HG02943 (cell line): ENCODE measurements around the gene PWWP2B.

Experiments used
- ATAC-seq: cut with Tn5 transposase; IDR thresholded peaks from one replicate; pipeline ENCODE4 v1.9.1; 2021; ENCODE audit warnings: mild to moderate bottlenecking, low read depth, moderate library complexity; ENCODE audit not compliant: unreplicated experiment

PWWP2B gene

DNA sequence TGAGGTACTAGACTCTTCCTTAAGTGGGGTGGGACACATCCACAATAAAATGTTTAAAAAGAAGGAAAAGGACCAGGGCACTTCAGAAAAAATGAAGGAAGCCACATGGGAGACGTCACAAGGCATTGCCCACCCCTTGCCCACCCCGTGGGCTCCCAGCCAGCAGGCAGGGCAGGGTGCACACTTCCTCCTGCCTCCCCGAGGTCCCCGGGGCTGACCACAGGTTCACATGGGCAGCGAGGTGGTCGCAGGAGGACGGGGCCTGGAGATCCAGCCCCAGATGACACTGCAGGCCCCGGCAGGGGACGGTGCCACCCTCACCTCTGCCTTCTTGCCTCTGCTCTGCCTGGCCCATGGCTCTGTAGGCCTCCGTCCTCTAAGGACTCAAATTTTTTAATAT is 45.6 kb downstream of the PWWP2B start:
- no peak for ATAC-seq

DNA sequence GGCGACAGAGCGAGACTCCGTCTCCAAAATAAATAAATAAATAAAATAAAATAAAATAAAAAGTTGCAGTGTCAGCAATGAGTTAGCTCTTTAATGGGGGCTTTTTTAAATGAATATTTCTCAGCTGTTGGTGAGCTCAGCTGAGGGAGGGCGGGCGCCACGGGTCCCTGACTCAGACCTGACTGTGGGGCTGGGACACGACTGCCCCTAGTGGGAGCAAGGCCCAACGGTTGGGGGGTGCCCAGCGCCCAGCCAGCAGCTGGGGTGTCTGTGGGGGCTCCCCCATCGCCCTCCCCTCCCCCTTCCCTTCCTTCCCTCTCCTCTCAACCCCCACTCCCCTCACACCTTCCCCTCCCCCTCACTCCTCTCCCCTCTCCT is 46.6 kb downstream of the PWWP2B start:
- no peak for ATAC-seq

DNA sequence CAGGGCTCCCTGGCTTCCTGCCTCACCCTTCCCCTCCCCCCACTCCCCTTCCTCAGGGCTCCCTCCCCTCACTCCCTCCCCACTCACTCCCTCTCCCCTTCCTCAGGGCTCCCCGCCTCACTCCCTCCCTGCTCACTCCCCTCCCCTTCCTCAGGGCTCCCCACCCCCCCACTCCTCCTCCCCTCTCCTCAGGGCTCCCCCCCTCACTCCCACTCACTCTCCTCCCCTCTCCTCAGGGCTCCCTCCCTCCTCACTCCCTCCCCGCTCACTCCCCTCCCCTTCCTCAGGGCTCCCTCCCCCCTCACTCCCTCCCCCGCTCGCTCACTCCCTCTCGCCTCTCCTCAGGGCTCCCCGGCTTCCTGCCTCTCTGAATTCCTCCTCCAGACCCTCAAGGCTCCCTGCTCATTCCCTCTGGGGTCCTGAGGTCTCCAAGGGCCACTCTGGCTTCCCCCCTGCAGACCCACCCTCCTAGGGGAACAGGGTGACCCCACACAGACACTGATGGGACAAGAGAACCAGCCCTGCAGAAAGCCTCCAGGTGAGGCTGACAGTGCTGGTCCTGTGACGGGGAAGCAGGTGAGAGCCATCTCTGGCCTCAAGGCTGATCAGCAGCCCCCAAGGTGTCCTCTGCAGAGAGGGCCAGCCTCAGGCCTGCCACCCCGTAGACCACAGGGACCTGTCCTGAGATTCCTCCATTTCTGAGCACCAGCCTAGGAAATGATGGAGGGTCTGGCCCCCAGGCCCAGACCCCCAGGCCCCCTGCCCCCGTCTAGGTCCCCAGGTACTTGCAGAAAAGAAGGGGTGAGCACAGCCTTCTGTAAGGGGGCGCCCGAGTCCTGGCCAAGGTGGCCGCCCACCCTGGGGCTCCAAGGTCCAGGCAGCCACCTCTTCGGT is 47.2 kb downstream of the PWWP2B start:
- ATAC-seq = no peak

DNA sequence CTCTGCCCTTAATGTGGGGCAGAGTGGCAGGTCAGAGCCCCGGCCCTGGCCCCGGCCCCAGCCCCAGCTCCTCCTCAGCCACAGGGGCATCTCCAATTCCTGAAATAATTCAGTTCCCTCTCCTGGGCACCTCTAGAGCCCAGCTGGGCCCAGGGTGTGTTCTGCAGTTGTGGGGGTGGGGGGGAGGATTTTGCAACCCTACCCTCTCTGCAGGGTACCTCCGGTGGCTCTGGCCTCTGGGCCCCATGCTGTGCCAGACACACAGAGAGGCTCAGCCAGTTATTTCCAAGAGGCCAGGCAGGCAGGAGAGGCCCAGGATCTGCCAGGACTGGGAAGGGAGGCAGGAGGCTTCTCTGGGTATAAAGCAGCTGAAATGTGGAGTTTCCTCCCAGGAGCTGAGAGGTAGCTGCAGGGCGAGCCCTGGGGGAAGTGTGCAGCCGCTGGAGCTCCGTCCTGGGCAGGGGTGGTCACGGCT is 47.9 kb downstream of the PWWP2B start:
- ATAC-seq = no peak

DNA sequence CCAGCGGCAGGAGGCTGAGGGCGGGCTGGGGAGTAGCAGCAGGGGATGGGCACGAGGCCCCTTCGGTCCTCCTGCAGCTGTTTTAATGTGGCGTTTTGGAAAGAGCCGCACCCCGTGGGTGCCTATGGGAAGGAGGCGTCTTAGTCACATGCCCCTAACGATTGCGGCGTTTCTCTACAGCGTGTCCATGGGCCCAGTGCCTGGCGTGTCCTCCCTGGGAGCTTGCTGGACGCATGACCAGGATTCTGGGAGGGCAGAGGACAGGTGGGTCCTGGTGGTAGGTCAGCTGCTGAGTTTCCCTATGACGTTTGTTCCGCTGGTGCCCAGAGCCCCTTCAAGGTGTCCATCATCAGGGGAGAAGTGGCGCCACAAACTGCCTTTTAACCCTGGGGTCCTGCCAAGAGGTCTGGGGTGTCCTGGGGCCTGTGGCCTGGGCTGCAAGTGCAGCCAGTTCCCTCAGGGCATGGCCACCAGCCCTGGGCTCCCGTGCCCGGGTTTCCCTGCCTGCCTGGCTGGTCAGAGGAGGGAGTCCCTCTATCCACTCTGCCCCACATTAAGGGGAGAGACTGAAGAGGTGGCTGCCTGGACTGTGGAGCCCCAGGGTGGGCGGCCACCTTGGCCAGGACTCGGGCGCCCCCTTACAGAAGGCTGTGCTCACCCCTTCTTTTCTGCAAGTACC is 48.7 kb downstream of the PWWP2B start:
- no peak for ATAC-seq

DNA sequence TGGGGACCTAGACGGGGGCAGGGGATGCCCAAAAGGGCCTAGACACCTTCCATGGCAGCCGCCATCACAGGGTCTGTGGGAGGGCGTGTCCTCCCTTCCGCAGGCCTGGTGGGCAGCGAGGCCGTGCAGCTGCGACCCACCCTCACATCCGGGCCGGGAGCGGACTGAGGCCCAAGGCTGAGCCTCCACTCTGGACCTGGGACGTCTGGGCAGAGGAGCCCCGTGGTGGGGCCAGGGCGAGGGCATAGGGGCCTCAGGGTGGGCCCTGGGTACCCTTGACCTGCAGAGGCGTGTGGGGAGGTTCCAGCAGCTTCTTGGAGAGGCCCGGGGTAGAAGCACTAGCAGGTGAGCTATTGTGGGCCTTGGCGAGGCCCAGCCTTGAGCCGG is 49.2 kb downstream of the PWWP2B start:
- no peak for ATAC-seq

DNA sequence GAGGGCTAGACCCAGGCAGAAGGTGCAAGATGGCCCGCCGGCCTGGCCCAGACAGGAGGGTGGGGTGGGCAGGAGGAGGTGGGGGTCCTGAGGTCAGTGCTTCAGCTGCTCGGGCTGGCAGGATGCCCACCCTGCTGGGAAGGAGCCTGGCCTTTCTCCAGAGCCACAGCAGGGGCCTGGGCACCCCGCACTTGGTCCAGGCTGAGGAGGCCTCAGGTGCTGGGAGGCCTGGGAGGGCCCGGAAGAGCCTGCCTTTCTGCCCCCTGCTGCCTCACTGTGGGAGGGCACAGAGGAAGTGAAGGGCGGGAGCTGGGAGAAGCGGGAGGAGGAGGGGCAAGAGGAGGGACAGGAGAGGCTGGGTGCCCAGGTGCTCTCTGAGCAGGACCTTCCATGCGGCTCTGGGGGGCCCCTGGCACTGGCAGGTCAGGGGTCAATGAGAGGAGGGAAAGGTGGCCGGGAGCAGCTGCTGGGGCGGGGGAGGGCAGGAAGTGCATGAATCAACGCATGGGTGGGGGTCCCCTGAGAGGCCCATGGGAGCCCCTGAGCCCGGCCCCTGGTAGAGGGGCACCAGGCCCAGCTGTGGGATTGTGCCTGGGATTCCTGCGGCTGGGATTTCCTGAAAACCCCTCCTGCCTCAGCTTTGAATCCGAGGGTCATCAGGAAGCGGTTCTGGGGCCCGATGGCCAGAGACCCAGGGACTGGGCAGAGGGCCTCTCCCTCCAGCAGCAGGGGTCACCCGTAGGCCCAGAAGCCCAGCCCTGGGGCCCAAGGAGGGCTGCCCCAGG is 49.9 kb downstream of the PWWP2B start:
- ATAC-seq = no peak

DNA sequence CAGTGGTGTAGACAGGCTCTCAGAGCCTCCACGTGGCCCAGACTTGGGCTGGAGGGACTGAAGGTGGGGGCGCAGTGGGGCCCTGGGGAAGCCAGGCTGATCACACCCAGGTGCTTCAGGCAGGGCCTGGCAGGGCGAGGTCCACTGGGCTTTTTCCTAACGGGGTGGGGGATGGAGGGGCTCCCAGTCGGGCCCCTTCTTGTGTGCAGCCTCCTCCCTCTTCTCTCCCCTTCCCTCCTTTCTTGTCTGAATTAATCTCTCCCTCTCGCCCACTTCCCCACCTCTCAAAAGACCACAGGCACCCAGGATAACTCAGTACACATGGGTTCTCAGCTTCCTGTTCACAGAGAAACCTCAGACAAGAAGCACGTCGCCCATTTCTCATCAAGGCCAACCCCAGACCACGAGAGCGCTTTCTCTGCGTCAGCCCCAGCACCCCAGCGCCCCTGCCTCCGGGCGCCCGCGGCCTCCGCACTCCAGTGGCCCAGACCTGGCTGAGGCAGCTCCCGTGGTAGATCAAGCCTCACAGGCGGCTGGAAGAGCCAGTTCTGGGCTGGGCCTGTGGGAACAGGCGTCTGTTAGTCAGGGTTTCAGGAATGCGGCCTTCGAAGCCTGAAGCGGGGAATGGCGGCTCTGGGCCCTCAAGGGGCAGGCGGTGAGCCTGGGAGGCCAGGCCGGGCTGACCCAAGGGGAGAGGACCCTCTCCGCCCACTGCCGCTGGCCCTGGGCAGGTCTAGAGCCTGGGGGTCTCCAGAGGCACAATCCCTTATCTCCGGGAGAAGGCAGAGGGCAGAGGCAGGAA is 50.6 kb downstream of the PWWP2B start:
- no peak for ATAC-seq

DNA sequence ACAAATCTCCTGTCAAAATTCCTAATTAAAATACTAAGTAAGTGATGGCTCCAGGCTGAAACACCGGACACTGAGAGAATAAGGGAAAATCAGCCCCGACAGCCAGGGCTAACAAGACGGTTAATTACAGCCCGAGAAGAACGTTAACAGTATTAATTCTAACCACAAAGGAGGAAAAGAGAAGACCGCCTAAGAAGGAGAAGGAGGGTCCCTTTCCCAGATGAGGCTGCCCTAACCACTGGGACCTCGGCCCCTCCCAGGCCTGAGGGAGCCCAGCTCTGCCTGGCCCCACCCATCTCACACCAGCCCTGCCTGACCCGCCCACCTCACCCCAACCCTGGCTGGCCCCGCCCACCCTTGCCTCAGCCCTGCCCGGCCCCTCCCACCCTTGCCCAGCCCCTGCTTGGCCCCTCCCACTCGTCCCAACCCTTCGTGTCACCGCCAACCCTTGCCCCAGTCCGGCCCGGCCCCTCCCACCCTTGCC is 51.3 kb downstream of the PWWP2B start:
- peak; percentile 38 for ATAC-seq

DNA sequence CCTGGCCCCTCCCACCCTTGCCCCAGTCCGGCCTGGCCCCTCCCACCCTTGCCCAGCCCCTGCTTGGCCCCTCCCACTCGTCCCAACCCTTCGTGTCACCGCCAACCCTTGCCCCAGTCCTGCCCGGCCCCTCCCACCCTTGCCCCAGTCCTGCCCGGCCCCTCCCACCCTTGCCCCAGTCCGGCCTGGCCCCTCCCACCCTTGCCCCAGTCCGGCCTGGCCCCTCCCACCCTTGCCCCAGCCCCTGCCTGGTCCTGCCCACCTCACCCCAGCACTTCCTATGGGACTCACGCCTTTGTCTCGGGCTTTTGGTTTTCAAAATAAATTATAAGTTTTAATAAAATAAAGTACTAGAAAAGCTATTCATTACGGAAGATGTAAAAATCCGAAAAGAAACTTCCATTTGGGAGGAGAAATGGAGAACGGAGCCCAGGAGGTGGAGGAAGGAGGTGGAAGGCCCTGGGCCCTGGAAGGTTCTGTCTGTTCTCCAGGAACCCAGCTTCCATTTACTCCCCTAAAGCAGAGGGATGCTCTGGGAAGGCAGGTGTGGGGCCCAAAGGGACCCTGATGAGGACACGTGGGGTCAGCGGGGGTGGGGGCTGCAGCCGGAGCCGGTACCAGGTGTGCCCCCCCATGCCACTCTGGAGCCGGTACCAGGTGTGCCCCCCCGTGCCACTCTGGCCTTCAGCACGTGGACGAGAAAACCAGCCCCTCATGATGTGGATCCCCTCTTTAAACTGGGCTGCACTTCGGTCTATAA is 52.2 kb downstream of the PWWP2B start:
- no peak for ATAC-seq

DNA sequence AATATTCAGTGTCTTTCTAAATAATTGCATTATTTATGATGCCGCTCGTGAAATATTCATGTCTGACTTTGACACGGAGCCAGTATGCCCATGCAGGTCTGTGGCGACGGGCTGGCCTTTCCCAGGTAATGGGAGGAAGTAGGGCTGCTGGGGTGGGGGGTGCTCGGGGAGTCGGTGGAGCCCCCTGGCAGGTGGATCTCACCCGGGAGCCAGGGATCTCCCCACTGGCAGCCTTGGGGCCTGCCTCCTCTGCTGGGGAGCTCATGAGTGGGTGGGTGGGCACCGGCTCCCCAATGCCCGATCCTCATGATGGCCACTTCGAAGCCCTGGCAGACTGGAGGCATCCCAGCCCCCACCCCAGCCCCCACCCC is 52.8 kb downstream of the PWWP2B start:
- no peak for ATAC-seq

DNA sequence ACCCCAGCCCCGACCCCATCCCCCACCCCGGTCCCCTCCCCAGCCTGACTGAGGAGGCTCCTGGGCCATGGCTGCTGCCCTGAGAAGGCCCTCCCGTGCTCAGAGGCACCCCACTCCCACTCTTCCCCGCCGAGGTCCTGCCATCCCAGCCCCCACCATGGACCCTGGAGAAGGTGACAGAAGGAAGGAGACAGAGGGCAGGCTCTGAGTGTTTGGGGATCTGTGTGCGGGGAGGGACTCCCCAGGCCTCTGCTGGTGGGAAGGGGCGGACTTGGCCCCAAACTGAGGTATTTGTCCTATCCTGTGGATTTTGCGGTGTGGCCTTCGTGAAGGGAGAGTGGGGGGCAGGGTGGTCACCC is 53.4 kb downstream of the PWWP2B start:
- no peak for ATAC-seq

DNA sequence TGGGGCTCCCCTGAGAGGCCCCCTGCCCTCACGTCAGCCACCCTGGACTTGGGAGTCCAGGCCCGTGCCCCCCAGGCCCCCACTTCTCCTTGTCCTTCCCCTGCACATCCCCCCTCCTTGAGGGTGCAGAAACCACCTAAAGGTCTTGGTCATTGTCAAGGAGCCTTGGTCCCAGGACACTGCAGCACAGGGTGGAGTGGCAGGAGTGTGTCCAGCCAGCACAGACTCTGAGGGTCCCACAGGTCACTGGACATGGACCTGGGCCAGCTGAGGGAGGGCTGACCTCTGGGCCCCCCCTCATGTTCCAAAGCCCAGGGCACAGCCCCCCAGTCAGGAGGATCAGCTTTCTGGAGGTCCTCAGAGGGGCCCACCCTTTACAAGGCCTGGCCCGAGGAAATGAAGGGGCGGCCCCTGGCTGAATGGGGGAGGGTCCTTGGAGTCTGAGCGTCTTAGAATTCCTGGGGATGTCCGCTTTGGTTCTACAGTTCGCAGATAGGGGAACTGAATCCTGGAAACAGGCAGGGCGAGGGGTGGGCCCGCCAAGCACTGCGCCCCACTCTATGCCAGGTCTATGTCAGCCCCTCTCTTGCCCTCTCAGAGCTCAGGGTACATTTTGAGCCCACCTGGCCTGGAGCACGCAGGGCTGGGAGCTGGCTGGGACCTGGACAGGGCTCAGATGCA is 54.0 kb downstream of the PWWP2B start:
- ATAC-seq = no peak

DNA sequence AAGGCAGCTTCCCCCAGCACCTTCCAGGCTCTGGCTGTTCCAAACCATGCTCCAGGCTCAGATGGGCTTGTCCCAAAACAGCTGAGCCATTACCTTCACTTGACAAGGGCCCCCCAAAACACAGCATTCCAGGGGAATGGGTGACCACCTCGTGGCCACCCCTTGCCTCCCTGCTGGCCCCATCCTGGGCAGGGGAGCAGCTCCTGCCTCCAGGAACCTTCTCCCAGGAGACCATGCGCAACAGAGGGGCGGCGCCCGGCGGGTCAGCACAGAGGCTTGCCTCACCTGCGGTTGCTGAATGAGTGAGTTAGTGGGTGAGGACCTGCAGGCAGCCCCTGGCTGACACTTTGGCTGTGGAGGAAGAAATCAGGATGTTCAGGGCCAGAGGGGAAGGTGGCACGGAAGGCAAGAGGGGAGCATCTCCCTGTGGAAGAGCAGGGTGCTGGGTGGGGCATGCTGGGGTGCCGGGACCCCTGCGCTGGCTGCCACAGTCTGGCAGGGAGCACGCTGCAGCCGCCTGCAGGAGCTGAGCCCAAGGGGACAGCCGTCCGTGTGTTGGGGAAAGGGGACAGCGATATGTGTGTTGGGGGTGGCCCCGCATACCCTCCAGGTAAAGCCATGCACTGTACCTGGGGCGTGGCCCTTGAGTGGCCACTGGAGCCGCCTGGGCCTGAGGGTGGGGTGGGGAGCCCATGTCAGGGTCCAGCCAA is 54.7 kb downstream of the PWWP2B start:
- no peak for ATAC-seq

DNA sequence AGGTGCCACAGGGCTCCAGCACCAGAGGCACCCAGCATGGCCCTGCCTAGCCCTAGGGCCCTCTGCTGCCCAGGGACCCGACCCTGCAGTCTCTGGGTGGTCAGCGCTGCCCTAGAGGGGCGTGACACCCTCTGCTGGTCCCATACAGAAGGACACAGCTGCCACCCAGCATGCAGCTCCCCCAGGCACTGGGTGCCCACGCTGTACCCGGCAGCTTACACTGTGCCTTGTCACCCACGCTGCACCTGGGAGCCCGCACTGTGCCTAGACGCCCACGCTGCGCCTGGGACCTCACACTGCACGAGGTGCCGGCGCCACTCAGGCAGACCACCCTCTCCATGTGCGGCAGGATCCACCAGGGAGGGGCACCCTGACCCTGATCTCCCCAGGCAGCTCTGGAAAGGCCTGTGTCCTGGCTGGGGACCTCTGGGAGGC is 55.2 kb downstream of the PWWP2B start:
- no peak for ATAC-seq

DNA sequence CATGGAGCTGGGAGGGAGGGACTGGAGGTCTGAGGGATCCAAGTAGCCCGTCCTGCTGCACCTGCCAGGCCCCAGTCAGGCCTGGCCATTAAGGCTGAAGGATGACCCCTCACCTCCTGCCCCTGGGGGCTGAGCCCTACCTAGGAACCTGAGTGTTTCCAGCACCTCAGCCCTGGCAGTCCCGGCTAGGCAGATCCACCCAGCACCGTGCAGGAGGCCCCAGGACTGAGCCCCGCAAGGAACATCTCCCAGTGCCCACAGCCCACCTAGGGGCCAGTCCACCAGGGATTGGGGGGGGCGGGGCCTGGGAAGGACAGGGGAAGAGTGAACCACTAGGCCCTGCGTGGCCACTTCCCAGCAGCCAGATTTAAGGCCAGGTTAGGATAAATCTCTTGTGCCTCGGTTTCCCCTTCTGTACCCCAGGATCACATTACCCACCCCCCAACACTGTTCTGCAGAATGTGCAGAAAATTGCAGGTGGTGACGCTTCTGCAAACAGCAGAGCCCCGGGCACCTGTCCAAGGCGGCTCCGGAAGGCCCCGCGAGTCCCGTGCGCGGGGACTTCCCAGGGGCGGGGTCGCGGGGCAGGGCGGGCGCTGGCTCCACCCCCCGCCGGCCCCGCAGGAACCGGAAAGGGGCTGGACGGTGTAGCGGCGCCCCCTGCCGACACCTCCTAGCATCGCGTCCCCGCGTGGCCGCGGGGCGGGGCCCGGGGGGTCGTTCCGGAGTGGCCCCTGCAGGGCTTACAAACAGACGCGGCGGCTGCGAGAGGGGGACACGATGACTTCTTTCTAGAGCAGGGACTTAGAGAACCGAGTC is 55.9 kb downstream of the PWWP2B start:
- peak; percentile 48 for ATAC-seq

DNA sequence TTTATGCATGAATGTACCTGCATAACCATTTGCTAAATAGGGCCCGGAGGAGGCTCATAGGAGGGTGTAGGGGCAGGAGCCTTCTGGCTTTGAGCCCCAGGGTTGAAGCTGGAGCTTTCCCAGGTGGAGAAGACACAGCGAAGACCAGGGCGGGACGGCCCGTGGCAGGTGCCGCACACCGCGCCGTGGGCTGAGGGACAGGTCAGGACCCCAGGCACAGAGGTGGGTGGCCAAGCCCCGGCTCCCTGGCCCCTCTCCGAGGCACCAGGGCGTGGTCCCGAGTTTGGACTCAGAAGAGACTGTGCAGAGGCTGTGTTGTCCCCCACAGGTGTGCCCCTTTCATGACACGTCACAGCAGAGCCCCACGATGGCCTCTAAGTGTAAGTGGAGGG is 56.5 kb downstream of the PWWP2B start:
- no peak for ATAC-seq
